SKM-1 treated with dmso at 0.1 percent for 144 hours (cell line): Measurements from ENCODE around the gene IL36RN.
A peak's percentile ranks its signal among the peaks of the same experiment; 100 is the strongest.

Experiments
- DNase-seq: peaks from one replicate; lab custom pipeline; 2025; ENCODE audit not compliant: unreplicated experiment; lab: John Stamatoyannopoulos, UW

The IL36RN gene

DNA sequence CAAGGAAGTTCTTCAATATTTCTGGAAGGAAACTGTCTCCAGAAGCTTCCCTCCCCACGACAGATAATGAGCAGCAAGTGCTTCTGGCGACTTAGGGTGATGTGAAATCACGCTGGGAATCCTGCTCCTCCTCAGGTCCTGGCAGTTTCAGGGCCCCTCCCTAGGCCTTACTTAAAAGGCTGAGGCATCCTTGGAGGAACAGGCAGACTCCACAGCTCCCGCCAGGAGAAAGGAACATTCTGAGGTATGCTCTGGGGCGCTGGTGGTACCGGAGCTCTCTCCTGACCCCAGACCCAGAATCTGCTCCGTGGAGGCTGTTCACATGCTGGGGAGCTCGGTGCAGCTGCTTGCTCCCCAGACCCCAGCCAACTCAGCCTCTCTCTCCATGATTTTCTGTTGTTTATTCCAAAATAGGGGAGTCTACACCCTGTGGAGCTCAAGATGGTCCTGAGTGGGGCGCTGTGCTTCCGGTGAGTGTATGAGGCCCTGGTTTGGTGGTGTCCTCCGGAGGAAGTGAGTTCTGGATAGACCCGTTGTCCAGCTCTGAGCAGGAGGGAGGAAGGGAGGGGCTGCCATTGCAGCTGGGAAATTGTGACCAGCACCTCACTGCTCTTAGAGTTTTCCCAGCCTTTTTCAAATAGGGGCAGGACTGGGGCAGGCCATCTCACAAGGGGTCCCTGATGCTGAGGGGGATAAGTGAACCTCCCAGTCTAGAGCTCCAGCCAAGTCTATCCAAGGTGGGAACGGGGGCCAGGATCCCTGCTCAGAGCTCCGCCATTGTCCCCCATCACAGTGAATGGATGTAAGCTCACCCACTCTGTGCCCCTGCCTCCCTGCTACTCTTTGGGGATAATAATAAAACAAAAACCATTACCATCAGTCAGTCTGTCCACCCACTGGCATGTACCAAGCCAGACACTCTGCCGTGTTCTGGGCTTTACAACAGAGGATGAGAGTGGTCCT lies at the start of gene IL36RN:
TSS of gene IL36RN (plus strand) at position 201 of the 963 bp plus-strand sequence. CDS start at position 442, 241 bp downstream.
- DNase-seq, result no peak

DNA sequence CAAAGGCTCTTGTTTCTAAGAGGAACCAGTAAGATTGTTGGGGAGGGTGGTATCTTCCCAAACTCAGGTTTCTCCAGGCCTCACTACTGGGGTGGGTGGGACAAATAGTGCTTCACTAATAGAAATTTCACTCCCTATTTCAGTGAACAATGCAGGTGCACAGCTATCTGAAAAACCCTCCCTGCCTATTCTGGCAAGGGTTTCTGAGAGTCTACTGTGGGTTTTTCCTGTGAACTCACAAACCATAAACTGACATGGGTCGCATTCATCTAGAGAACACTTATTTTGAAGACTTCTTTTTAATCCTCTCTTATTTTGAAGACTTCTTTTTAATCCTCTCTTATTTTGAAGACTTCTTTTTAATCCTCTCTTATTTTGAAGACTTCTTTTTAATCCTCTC lies 49.4 kb upstream of the IL36RN start:
- no peak for DNase-seq

GRCh38 chr2:113010088-113010487 lies 48.9 kb upstream of the IL36RN start:
- DNase-seq, result no peak

DNA sequence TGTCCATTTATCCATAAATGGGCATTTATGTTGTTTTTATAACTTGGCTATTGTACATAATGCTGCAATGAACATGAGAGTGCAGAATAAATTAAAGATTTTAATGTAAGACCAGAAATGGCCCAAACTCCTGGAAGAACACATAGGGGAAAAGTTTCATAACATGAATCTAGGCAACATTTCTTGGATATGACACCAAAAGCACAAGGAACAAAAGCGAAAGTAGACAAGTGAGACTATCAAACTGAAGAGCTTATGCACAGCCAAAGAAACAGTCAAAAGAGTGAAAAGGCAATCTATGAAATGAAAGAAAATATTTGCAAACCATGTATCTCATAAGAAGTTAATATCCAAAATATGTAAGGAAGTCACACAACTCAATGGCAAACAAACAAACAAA lies 47.9 kb upstream of the IL36RN start:
- no peak for DNase-seq

DNA sequence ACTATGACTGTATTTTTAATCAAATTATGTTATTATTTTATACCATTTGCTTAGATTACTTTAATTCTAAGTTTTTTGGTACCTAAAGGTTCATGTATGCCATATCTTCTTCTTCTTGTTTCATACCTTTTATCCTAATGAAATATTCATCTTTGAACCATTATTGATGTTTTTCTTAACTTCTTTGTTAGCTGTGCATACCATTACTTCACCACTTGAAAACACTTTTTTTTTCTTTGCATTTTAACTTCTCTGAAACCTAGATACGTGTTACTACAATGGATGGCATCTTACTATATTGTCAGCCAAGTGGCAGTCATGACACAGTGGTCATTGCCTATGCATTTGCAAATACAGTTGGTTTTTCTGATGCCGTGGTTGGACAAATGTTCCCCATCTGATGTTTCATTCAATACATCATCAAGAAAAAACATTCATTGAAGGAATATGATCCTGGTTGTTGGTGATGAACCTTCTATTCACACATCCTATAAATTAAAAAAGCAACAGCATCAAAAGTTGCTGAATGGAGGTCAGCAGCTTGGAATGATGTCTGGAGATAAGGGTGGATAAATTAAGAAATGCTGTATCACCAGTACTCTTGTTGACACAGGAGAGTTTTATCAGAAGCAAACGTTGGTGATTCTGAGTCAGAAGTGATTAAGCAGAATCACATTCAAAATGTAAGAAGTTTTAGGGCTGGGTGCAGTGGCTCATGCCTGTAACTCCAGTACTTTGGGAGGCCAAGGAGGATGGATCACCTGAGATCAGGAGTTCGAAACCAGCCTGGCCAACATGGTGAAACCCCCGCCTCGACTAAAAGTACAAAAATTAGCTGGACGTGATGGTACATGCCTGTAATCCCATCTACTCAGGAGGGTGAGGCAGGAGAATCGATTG lies 46.3 kb upstream of the IL36RN start:
- no peak for DNase-seq

DNA sequence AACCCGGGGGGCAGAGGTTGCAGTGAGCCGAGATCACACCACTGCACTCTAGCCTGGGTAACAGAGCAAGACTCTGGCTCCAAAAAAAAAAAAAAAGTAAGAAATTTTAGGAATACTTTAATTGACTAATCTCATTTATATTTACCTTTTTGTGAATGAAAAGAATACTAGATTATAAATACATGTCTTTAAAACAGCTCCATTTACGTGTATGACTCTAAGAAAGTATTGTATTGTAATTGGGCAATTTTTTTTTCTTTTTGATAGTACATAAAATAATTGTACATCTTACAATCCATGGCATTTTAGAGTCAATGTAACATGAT lies 45.7 kb upstream of the IL36RN start:
- DNase-seq, result no peak

DNA sequence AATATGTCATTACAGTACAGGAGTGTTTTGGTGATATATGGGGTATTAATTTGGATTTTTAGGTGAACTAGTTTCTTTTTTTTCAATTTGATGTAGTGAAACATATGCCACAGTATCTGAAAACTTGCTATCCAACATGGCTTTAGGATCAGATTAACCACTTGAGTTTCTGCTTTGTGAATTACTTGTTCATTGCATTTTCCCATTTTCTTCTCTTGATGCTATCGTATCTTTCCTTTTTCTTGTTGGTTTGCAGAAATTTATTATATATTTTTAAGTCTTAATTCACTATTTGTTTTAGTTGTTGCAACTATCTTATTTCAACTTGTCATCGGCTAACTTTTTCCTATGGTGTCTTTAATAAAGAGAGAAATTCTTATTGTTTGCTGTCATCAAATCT lies 44.9 kb upstream of the IL36RN start:
- DNase-seq, result no peak

DNA sequence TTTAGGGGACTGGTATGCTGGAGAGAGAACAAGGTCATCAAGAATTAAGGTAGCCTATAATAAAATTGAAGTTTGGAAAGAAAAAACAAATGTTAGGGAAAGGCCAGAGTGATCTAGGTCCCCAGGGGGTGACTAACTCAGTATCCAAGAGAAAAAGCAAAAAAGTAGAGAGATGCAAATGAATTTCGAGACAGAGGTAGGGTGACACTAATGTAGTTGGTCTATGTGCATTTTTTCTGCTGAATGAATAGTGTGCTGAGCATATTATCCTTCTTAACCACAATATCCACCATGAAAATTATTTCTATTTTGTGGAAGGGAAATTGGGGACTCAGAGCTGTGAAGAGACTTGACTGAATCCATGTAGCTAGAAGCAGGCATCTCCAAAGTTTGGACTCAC lies 44.0 kb upstream of the IL36RN start:
- no peak for DNase-seq

GRCh38 chr2:113015655-113016054 lies 43.3 kb upstream of the IL36RN start:
- no peak for DNase-seq

- DNase-seq, result no peak
These were observed 40.5 kb upstream of the IL36RN start for GRCh38 chr2:113018509-113018908.

GRCh38 chr2:113021312-113021711 lies 37.7 kb upstream of the IL36RN start:
- no peak for DNase-seq

GRCh38 chr2:113024764-113025163 lies 34.2 kb upstream of the IL36RN start:
- DNase-seq, result no peak

- peak; percentile 17 for DNase-seq
These were observed 33.3 kb upstream of the IL36RN start for GRCh38 chr2:113025737-113026136.

DNA sequence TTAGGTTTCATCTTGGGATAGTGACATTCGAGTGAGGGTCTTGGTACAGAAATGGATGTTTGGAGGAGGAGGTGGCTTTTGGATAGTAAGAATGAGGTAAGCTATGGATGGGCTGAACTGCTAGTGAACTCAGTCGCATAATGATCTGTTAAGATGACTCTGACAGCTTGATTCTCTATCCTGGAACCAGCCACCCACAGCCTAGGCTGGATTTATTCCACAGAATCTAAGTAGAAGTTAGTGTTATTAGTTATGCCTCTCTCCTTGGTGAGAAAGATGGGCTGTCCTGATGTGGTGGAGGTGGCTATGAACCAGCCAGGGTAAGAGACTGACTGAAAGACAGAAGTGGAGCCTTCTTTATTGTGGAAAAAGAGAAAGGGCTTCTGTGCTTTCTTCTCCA lies 31.3 kb upstream of the IL36RN start:
- no peak for DNase-seq

DNA sequence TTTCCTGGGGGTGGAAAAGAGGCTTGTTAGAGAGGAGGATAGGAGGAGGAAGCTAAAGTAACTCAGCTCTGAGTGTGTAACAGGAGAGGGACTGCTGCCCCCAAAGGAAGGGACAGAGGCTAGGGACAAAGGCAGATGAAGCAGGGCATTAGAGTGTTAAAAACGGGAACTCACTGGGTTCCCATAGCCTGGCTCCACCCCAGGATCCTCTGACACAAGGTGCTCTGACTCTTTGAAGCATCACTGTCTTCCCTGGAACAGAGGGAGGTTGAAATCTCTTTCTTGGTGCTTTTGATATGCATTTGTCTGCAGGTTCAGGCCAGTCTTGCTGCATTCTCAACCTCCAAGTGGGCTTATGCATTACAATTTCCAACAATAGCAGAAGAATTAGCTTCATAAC lies 30.9 kb upstream of the IL36RN start:
- peak; percentile 7 for DNase-seq

DNA sequence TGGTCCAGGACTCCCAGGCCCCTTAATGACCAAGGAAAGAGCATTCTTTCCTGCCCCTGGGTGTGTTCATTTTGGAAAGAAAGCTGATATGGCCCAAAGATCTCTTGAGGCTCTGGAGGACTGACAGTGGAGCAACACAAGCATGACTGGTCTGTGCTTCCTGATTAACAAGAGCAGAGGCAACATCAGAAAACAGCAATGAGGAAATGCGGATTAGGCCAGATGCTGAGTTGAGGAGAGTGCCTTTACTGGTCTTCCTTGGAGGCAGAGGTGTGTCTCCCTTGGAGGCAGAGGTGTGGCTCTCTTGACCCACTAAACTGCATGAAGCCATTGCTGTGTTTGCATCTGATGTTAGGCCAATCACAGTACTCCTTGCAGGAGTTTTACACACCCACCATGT lies 26.3 kb upstream of the IL36RN start:
- DNase-seq, result no peak

- DNase-seq, result no peak
These were observed 25.0 kb upstream of the IL36RN start for GRCh38 chr2:113034016-113034415.

- no peak for DNase-seq
These were observed 22.2 kb upstream of the IL36RN start for GRCh38 chr2:113036763-113037162.

DNA sequence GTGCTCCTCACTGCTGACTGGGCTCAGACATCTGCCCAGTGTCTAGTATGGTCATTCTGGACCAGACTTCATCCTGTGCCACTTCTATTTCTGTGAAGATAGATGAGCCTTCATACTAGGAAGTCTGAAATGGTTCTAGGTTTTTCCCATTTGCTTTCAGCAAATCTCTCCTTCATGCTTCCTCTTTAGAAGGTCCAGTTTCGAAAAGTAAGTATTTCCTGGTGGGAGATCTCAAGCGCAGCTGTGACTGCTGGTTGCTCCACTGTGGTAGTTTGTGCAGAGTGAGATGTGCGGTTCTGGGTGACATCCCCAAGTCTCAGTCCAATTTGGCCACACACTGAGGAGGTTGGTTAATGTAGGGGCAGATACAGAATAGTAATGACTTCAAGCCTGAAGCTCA lies 20.7 kb upstream of the IL36RN start:
- no peak for DNase-seq

DNA sequence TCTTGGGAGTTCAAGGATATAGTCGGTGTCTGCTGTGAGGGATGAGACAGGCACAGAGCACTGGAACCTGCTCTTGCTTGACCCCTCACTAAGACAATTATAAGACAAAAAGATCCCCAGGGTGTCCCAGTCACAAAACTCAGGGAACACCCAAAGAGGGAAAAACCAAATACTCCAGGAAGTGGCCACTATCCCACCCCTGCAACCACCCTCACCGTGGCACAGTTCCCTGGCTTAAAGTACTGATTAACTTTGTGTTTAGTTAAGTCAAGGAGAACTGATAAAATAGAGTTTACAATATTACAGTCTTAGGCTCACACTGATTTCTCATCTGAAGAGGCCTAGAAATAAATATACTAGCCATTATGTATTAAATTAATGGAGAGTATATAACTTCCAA lies 19.8 kb upstream of the IL36RN start:
- DNase-seq, result no peak

GRCh38 chr2:113039719-113040118 lies 19.3 kb upstream of the IL36RN start:
- no peak for DNase-seq

DNA sequence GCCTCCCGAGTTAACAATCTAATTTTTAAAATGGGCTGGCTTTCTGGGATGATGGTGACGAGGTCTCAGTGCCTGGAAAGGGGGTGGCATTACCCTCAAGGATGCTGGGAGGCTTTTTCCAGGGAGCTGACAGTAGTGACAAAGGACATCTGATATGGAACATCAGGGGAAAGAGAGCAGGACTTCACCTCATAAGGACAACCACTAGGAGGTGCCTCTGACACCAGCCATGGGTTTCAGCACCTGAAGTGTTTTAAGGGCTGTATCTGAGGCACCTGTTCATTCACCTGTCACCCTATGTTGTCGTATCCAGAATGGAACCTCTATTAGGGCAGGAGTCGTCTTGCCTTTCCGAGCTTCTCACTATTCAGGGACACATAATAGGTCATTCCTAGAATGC lies 17.1 kb upstream of the IL36RN start:
- DNase-seq, result no peak
